Effector memory CD4-positive, alpha-beta T cell (primary cell): ENCODE measurements around the gene EID3.

ENCODE experiments used
- DNase-seq, 3 donors: peaks; one replicate each; pipeline ENCODE4 v3.0.0-alpha.2; 2020
- H3K27ac ChIP-seq: 2 replicates; pipeline ENCODE4 v1.7.0; 2013; ENCODE audit warnings: mild to moderate bottlenecking, low read length, moderate library complexity; ENCODE audit not compliant: insufficient read depth, poor library complexity, severe bottlenecking
- H3K27me3 ChIP-seq: replicated peaks from 2 replicates; pipeline ENCODE4 v1.7.0; 2013; ENCODE audit warnings: mild to moderate bottlenecking, low read length; ENCODE audit not compliant: insufficient read depth, control insufficient read depth, poor library complexity, severe bottlenecking
- H3K36me3 ChIP-seq: 2 replicates; pipeline ENCODE4 v1.7.0; 2013; ENCODE audit warnings: mild to moderate bottlenecking, low read length, moderate library complexity; ENCODE audit not compliant: control insufficient read depth, insufficient read depth
- H3K4me1 ChIP-seq: 2 replicates; pipeline ENCODE4 v1.7.0; 2013; ENCODE audit warnings: low read length, mild to moderate bottlenecking; ENCODE audit not compliant: control insufficient read depth, insufficient read depth, poor library complexity, severe bottlenecking
- H3K4me3 ChIP-seq: 2 replicates; pipeline ENCODE4 v1.7.0; 2013; ENCODE audit warnings: low read length, low read depth, mild to moderate bottlenecking; ENCODE audit not compliant: insufficient read depth, poor library complexity, severe bottlenecking
- H3K9me3 ChIP-seq: 2 replicates; pipeline ENCODE4 v1.7.0; 2013; ENCODE audit warnings: mild to moderate bottlenecking, low read length, moderate library complexity; ENCODE audit not compliant: control insufficient read depth

EID3 gene

DNA sequence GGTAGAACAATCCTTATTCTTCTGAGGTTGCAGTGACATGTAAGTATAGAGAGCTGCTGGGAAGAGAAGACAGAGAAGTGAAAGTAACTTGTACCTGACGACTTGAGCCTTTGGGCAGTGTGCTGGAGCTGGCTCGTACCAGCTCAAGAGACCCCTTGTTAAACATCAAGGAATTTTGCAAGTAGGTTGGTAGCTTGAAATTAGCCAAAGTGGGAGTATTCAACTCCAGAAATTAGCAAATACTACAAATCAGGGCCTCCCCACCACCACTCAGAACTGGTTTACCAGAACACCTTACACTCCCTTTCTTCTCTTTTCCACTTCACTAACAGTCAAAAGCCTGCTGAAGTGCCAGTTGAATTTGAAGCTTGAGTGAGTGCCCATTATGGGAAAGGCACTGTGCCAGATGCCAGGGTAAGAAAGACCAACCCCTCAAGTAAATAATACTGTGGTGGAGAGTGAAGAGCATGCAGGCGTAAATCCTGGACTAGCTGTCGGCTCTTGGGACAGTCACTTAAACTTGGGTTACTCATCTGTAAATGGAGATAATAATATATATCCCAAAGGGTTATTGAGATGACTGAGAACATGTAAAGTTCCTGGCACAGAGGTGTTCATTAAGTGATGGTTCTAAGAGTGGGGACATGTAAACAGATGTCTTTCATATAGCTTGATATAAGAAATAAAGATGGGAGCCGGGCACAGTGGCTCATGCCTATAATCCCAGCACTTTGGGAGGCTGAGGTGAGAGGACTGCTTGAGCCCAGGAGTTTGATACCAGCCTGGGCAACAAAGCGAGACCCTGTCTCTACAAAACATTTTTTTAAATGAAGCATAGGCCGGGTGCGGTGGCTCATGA lies 27.0 kb upstream of the EID3 start:
- Histone ChIP-seq H3K27me3 (no peaks in the 10 kb centered on the region), H3K27ac (no peak overlapping the region), H3K36me3 (no peaks in the 10 kb centered on the region), H3K9me3 (no peaks in the 10 kb centered on the region), H3K4me3 (no peak overlapping the region), H3K4me1 (no peaks in the 10 kb centered on the region)
- no peak for DNase-seq

- H3K4me1 ChIP-seq = no peaks in the 10 kb centered on the region
- H3K9me3 ChIP-seq = no peaks in the 10 kb centered on the region
- H3K27ac ChIP-seq = no peak overlapping the region
- no peak for DNase-seq
- H3K4me3 ChIP-seq = no peak overlapping the region
- H3K27me3 ChIP-seq = no peaks in the 10 kb centered on the region
- no peaks in the 10 kb centered on the region for H3K36me3 ChIP-seq
Measured at GRCh38 chr12:104279164-104279563, 24.4 kb upstream of the EID3 start.

DNA sequence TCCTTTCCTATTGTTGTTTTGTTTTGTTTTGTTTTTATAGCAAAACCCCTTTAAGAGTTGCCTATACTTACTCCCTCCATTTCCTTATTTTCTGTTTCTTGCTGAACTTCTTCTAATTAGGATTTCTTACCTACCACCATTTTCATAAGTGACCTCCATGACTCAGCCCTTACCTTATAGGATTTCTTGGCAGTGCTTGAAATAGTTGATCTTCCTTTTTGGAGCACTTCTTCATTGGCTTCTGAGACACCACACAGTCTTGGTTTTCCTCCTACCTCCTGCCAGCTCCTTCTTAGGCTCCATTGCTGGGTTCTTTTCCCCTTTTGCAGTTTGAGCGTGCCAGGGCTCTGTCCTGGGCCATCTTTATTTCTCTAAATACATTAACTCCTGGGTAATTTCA lies 23.4 kb upstream of the EID3 start:
- no peak overlapping the region for H3K27ac ChIP-seq
- no peak overlapping the region for H3K4me3 ChIP-seq
- no peak for DNase-seq

GRCh38 chr12:104280717-104281458 lies 22.7 kb upstream of the EID3 start:
- DNase-seq = no peak
- Histone ChIP-seq H3K4me1 (no peaks in the 10 kb centered on the region), H3K27me3 (no peaks in the 10 kb centered on the region), H3K4me3 (no peak overlapping the region), H3K9me3 (no peaks in the 10 kb centered on the region), H3K36me3 (no peaks in the 10 kb centered on the region), H3K27ac (no peak overlapping the region)

More for the DNA sequence above, 23.4 kb upstream of the EID3 start:
- Histone ChIP-seq H3K4me1 (no peaks in the 10 kb centered on the region), H3K9me3 (no peaks in the 10 kb centered on the region), H3K27me3 (no peaks in the 10 kb centered on the region), H3K36me3 (no peaks in the 10 kb centered on the region)

DNA sequence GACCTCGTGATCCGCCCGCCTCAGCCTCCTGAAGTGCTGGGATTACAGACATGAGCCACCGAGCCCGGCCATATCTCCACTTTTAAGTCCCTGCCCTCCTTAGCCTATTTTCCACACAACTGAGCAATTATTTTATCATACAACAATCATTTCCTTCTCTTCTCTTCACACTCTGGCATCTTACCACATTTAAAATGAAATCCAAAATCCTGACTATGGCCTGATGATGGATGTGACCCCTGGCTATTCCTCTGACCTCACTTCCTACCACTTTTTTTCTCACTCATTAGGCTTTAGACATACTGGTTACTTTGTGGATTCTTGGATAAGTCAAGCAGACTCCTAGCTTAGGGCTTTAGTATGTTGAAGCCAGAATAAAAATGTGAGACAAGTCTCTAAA lies 21.9 kb upstream of the EID3 start:
- Histone ChIP-seq H3K36me3 (no peaks in the 10 kb centered on the region), H3K9me3 (no peaks in the 10 kb centered on the region), H3K27me3 (no peaks in the 10 kb centered on the region), H3K4me1 (no peaks in the 10 kb centered on the region), H3K4me3 (no peak overlapping the region), H3K27ac (no peak overlapping the region)
- no peak for DNase-seq

GRCh38 chr12:104282109-104282508 lies 21.4 kb upstream of the EID3 start:
- Histone ChIP-seq H3K36me3 (no peaks in the 10 kb centered on the region), H3K4me1 (no peaks in the 10 kb centered on the region), H3K9me3 (no peaks in the 10 kb centered on the region), H3K4me3 (no peak overlapping the region), H3K27me3 (no peaks in the 10 kb centered on the region), H3K27ac (no peak overlapping the region)
- DNase-seq = no peak

GRCh38 chr12:104285740-104286515 lies 17.6 kb upstream of the EID3 start:
- no peaks in the 10 kb centered on the region for H3K9me3 ChIP-seq
- peaks cover 13% of the 10 kb centered on the region for H3K4me1 ChIP-seq
- DNase-seq = no peak
- no peak overlapping the region for H3K4me3 ChIP-seq
- H3K27ac ChIP-seq = peak overlapping the region; percentile 67
- no peaks in the 10 kb centered on the region for H3K27me3 ChIP-seq
- no peaks in the 10 kb centered on the region for H3K36me3 ChIP-seq

DNA sequence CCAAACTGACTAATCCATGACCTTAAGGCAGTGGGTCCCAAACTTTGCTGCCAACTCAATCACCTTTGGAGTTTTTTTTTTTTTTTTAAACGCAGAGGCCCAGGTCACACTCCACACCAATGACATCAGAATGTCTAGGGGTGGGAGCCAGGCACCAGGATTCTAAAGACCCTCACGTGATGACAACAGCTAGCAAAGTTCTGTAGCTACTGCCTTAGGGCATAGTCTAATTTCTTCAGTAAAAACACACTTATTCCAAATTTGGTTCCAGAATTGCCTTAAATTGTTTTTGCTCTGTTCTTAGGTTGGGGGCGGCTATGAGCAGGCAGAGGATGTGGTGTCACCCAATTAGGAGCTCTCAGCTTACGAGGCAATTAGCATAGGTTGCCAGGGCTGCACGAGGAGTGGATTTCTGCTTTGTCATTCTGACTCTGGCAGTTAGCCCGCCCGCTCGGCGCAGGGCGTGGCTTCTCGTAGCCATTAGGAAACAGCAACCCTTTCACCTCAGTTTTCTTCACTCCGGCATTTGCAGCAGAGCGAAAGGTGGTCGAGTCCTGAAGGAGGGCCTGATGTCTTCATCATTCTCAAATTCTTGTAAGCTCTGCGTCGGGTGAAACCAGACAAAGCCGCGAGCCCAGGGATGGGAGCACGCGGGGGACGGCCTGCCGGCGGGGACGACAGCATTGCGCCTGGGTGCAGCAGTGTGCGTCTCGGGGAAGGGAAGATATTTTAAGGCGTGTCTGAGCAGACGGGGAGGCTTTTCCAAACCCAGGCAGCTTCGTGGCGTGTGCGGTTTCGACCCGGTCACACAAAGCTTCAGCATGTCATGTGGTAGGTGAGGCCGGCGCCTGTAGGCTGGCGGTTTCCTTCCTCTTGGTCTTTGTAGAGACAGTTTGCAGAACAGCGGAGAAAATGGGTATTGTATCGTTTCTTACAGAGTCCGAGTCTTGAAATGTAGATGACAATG lies 16.7 kb upstream of the EID3 start:
- peak; percentile 73 to 85 (median 83) for DNase-seq
- H3K4me1 ChIP-seq = peaks cover 13% of the 10 kb centered on the region
- H3K4me3 ChIP-seq = peak overlapping the region; percentile 63

DNA sequence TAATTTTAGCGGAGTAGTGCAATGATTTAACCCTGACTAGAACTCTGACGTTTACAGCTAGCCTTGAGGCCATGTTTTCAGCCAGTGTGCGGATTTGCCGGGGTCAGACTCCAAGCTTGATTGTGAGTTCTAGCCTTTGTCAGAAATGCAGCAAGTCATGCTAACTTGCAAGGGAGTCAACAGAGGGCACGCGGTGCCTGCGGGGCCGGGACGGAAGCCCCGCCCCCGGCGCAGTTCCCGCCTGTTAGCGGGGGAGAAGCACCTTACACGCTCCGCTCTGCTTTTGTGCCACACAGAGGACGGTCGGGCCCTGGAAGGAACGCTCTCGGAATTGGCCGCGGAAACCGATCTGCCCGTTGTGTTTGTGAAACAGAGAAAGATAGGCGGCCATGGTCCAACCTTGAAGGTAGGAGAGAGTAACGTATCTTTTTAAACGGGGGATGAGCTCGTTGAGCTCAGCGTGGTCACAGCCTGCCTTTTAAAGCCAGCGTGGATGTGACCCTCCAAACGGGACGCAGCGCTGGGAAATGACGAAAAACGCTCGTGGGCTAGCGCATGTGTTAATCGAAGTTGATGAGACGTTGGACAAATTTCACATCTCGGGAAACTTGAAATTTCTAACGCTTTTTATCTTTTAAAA lies 14.8 kb upstream of the EID3 start:
- DNase-seq = peak; percentile 71 to 78 (median 75)
- Histone ChIP-seq H3K4me3 (peak overlapping the region; percentile 76), H3K9me3 (no peaks in the 10 kb centered on the region), H3K36me3 (peaks cover 4% of the 10 kb centered on the region), H3K27ac (peak overlapping the region; percentile 80), H3K27me3 (no peaks in the 10 kb centered on the region), H3K4me1 (peaks cover 13% of the 10 kb centered on the region)

More for the DNA sequence above, 16.7 kb upstream of the EID3 start:
- Histone ChIP-seq H3K27me3 (no peaks in the 10 kb centered on the region), H3K36me3 (no peaks in the 10 kb centered on the region), H3K9me3 (no peaks in the 10 kb centered on the region), H3K27ac (peak overlapping the region; percentile 67)
